OCI-LY7 (cell line): ENCODE results near the gene PSD4. TPM values are rescaled to one million over a fixed set of nuclear protein-coding genes. Genes with fewer than 3 reads are reported as not detected.

ENCODE experiments used
- BruUV-seq: library from RNA; stranded (reverse); fragments of 400-500 nt; replicated peaks from 2 replicates; lab custom pipeline; 2021; lab: Mats Ljungman, UMichigan
- CTCF ChIA-PET: fragments of 300-600 bp; sonication (Branson Sonifier 250); formaldehyde crosslinking; loops from one replicate; lab custom pipeline; 2022; ENCODE audit warnings: antibody characterized with exemption; ENCODE audit not compliant: unreplicated experiment; lab: Charles Lee
- POLR2A ChIA-PET: fragments of 300-600 bp; sonication (Branson Sonifier 250); formaldehyde crosslinking; loops from one replicate; lab custom pipeline; 2022; ENCODE audit warnings: antibody characterized with exemption; lab: Charles Lee
- DNase-seq: peaks from one replicate; pipeline ENCODE4 v3.0.0-alpha.2; 2015; ENCODE audit warnings: low spot score
- H2AFZ ChIP-seq: fragments of 200-600 bp; sonication (generic), shearing (Covaris generic); 2 replicates; pipeline ENCODE4 v1.6.1; 2014; ENCODE audit warnings: mild to moderate bottlenecking, antibody characterized with exemption, low read length, moderate library complexity
- H3K27ac ChIP-seq: fragments of 200-600 bp; sonication (generic); 2 replicates; pipeline ENCODE4 v1.5.1; 2014; ENCODE audit warnings: mixed run types, low read depth, mild to moderate bottlenecking, moderate library complexity, low read length, inconsistent platforms; ENCODE audit not compliant: poor library complexity, severe bottlenecking
- H3K36me3 ChIP-seq: fragments of 200-600 bp; sonication (generic); 2 replicates; pipeline ENCODE4 v1.6.1; 2014; ENCODE audit warnings: mild to moderate bottlenecking, antibody characterized with exemption, low read length, moderate library complexity, mixed read lengths; ENCODE audit not compliant: insufficient read depth
- H3K4me1 ChIP-seq: fragments of 200-600 bp; sonication (generic); 2 replicates; pipeline ENCODE4 v1.5.1; 2014; ENCODE audit warnings: mild to moderate bottlenecking, low read length; ENCODE audit not compliant: insufficient read depth, poor library complexity, severe bottlenecking
- H3K4me2 ChIP-seq: fragments of 200-600 bp; sonication (generic); 2 replicates; pipeline ENCODE4 v1.6.1; 2014; ENCODE audit warnings: mild to moderate bottlenecking, low read length
- H3K4me3 ChIP-seq: fragments of 200-600 bp; sonication (generic); 2 replicates; pipeline ENCODE4 v1.5.1; 2014; ENCODE audit warnings: mild to moderate bottlenecking, low read depth, low read length; ENCODE audit not compliant: poor library complexity, severe bottlenecking
- H3K79me2 ChIP-seq: fragments of 200-600 bp; sonication (generic); 2 replicates; pipeline ENCODE4 v1.6.1; 2016; ENCODE audit warnings: low read depth, mild to moderate bottlenecking, low read length, moderate library complexity, mixed read lengths; ENCODE audit not compliant: insufficient read depth
- H3K9me2 ChIP-seq: fragments of 200-600 bp; sonication (generic); 2 replicates; pipeline ENCODE4 v1.6.1; 2016; ENCODE audit warnings: mild to moderate bottlenecking, low read length, mixed read lengths; ENCODE audit not compliant: insufficient read depth
- H3K9me3 ChIP-seq: fragments of 200-600 bp; sonication (generic); 2 replicates; pipeline ENCODE4 v1.6.1; 2014; ENCODE audit warnings: mild to moderate bottlenecking, mixed run types, low read length, mixed read lengths
- H4K20me1 ChIP-seq: fragments of 200-600 bp; sonication (generic); 2 replicates; pipeline ENCODE4 v1.6.1; 2014; ENCODE audit warnings: mild to moderate bottlenecking, antibody characterized with exemption, low read length, moderate library complexity, mixed read lengths; ENCODE audit not compliant: insufficient read depth
- EZH2phosphoT487 ChIP-seq: fragments of 200-600 bp; sonication (generic); IDR thresholded peaks from 2 replicates; pipeline ENCODE4 v1.6.1; 2018; ENCODE audit warnings: low read depth, borderline replicate concordance, mild to moderate bottlenecking, mixed run types, antibody characterized with exemption, low read length, moderate library complexity, mixed read lengths
- intact Hi-C: fragments of 100-400 bp; cut with micrococcal nuclease; formaldehyde crosslinking; loops from one replicate; pipeline ENCODE4 v1.10.0; 2022; ENCODE audit not compliant: unreplicated experiment
- total RNA-seq, 2 experiments: library from RNA; depleted of rRNA in 1 of 2; stranded (reverse); fragments of >200 nt in 1 of 2; shearing (Covaris generic) in 1 of 2; gene quantifications; 2 replicates each; pipeline ENCODE4 v1.2.3, GENCODE V29; 2014 to 2022
- TF ChIP-seq, protein P1 (sequence below): fragments of 200-600 bp; sonication (generic); conservative IDR thresholded peaks from 2 replicates; pipeline ENCODE4 v1.5.1; 2014; ENCODE audit warnings: mild to moderate bottlenecking, antibody characterized with exemption, low read length, moderate library complexity, mixed read lengths

The PSD4 gene
- total RNA-seq, 2 experiments from 2014 or later = 99.6 to 100 TPM

DNA sequence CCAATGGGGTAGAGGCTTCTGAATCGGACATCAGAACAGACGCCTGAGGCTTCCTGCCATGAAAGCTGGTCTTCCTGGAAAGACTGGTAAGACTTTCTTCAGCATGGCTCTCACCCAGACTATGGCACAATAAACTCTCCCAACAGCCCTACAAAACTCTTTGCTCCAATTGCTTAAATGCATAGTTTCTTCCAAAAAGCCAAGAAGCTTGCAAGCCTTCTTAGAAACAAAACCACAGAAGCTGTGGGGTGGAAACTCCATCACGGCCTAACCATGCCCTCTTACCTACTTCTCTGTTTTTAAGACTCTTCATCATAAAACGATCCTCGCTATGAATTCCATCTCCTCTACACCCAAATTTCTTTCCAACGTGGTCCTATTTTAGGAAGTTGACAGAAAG lies 56.8 kb downstream of the PSD4 start:
- no peak overlapping the region for H3K27ac ChIP-seq
- H3K9me2 ChIP-seq = no peaks in the 10 kb centered on the region
- intact Hi-C loops = no loop called here
- BruUV-seq = no TSS peak
- no peaks in the 10 kb centered on the region for H3K36me3 ChIP-seq
- DNase-seq = no peak
- ChIA-PET CTCF (no interaction called here), POLR2A (interaction anchor here (1.1 kb wide), 1 partner anchor 26 kb away, joined by 3 read pairs; no protein-coding TSS in a partner anchor)
- TF ChIP-seq, protein P1, sequence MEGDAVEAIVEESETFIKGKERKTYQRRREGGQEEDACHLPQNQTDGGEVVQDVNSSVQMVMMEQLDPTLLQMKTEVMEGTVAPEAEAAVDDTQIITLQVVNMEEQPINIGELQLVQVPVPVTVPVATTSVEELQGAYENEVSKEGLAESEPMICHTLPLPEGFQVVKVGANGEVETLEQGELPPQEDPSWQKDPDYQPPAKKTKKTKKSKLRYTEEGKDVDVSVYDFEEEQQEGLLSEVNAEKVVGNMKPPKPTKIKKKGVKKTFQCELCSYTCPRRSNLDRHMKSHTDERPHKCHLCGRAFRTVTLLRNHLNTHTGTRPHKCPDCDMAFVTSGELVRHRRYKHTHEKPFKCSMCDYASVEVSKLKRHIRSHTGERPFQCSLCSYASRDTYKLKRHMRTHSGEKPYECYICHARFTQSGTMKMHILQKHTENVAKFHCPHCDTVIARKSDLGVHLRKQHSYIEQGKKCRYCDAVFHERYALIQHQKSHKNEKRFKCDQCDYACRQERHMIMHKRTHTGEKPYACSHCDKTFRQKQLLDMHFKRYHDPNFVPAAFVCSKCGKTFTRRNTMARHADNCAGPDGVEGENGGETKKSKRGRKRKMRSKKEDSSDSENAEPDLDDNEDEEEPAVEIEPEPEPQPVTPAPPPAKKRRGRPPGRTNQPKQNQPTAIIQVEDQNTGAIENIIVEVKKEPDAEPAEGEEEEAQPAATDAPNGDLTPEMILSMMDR = no peak
- no peak for TF ChIP-seq EZH2phosphoT487
- no peaks in the 10 kb centered on the region for H4K20me1 ChIP-seq
- H3K4me1 ChIP-seq = no peaks in the 10 kb centered on the region
- no peak overlapping the region for H3K4me2 ChIP-seq
- no peak overlapping the region for H3K4me3 ChIP-seq
- H3K79me2 ChIP-seq = no peaks in the 10 kb centered on the region
- H3K9me3 ChIP-seq = no peaks in the 10 kb centered on the region
- no peak overlapping the region for H2AFZ ChIP-seq

DNA sequence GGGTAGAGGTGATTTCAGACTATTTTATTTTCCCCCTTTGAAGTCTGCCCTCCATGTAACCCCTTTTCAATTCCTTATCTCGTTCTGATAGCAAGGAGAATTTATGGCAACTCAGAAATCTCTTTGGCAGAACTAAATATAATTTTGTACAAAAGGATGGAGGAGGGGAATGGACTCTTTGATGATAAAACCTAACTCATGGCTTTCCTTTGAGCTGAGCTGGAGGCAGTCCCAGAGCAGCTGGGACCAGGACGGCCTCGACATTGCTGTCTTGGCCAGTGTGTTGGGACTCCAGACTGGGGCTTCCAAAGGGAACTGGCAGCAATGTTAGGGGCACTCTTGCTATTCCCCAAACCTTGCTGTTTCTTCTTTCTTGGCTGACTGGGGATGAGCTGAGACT lies 57.3 kb downstream of the PSD4 start:
- no TSS peak for BruUV-seq
- no peak for DNase-seq
- H4K20me1 ChIP-seq = no peaks in the 10 kb centered on the region
- intact Hi-C loops = no loop called here
- no peaks in the 10 kb centered on the region for H3K4me1 ChIP-seq
- TF ChIP-seq, protein P1 = no peak
- no peak for TF ChIP-seq EZH2phosphoT487
- ChIA-PET CTCF (no interaction called here), POLR2A (no interaction called here)
- no peaks in the 10 kb centered on the region for H3K9me3 ChIP-seq
- H2AFZ ChIP-seq = no peak overlapping the region
- H3K9me2 ChIP-seq = no peaks in the 10 kb centered on the region
- no peak overlapping the region for H3K4me2 ChIP-seq
- no peak overlapping the region for H3K27ac ChIP-seq
- H3K4me3 ChIP-seq = no peak overlapping the region
- no peaks in the 10 kb centered on the region for H3K36me3 ChIP-seq
- no peaks in the 10 kb centered on the region for H3K79me2 ChIP-seq

DNA sequence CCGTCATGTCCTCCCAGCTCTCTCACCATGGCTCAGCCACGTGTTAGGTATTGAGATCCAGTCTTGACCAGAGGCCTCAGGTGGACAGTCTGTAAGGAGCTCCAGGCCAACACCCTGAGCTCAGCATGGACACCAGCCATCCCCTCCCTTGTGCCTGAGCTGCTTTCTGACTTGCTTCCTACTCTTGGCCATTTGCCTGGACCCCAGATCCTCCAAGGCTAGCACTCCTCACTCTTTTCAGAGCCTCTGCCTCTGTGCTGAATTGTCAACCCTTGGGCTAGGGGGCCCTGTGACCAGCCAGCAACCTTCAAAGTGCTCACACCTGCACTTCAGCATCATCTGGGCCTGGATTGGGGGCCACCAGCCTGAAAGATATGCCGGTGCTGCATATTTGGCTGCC lies 58.4 kb downstream of the PSD4 start:
- peaks cover 8% of the 10 kb centered on the region; the same call in 1 of the 2 replicates for H3K79me2 ChIP-seq
- intact Hi-C loops = no loop called here
- no peak for DNase-seq
- H3K9me2 ChIP-seq = no peaks in the 10 kb centered on the region
- no peaks in the 10 kb centered on the region for H3K9me3 ChIP-seq
- H3K4me3 ChIP-seq = no peak overlapping the region
- POLR2A ChIA-PET = no interaction called here
- H3K4me1 ChIP-seq = peaks cover 7% of the 10 kb centered on the region
- TF ChIP-seq, protein P1 = no peak
- no peak for TF ChIP-seq EZH2phosphoT487
- no peak overlapping the region for H2AFZ ChIP-seq
- no TSS peak for BruUV-seq
- peaks cover 7% of the 10 kb centered on the region; the same call in 1 of the 2 replicates for H3K36me3 ChIP-seq
- H3K4me2 ChIP-seq = no peak overlapping the region
- H4K20me1 ChIP-seq = no peaks in the 10 kb centered on the region
- CTCF ChIA-PET = no interaction called here
- no peak overlapping the region for H3K27ac ChIP-seq
